ENCODE results near the gene PROSER3. TPM values are rescaled to one million over a fixed set of nuclear protein-coding genes. Genes with fewer than 3 reads are reported as not detected.
A peak's percentile ranks its signal among the peaks of the same experiment; 100 is the strongest.

Gene PROSER3
- total and polyA plus RNA-seq, 4 donors: 2.8 to 27.7 (median 11.5) TPM

DNA sequence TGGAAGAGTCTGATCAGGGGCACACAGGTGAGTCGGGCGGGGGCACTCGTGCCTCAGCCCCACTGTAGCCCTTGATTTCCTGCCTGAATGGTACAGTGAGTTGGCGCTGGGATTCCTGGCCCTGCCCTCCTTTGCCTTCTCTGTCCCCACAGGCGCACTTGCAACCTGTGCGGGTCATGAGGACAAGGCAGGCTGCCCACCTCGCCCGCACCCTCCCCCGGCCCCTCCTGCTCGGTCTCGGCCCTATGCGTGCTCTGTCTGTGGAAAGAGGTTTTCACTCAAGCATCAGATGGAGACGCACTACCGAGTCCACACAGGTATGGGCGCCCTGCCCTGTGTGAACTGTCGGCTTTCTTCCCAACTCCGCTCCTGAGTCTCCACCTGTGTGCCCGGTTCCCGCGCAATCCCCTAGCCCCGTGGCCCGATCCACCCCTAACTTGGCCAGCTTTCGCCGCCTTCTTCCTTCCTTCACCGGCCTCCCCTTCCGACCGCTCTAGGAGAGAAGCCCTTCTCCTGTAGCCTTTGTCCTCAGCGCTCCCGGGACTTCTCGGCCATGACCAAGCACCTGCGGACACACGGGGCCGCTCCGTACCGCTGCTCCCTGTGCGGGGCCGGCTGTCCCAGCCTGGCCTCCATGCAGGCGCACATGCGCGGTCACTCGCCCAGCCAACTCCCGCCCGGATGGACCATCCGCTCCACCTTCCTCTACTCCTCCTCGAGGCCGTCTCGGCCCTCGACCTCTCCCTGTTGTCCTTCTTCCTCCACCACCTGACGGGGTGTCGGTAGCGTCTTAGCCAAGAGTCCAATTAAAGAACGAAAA lies 41.8 kb upstream of the PROSER3 start:
- H3K36me3 ChIP-seq (ENCODE audit: control insufficient read depth, insufficient read depth, low read length): peaks cover 30% of the 10 kb centered on the region
- H3K27ac ChIP-seq (ENCODE audit: low read depth, low read length): peak overlapping the region; percentile 91
- 2% methylated on average over 52 of the region's 52 CpGs for WGBS (ENCODE audit: insufficient coverage)
- DNase-seq (ENCODE audit: low read depth in 4 of 6, low spot score in 6 of 6): no peak
- no peaks in the 10 kb centered on the region for H3K27me3 ChIP-seq (ENCODE audit: control insufficient read depth, insufficient read depth, low read length)
- peak overlapping the region; percentile 78 for H3K4me3 ChIP-seq (ENCODE audit: low read depth, low read length)
- H3K4me1 ChIP-seq (ENCODE audit: control insufficient read depth, insufficient read depth, low read length): peaks cover 42% of the 10 kb centered on the region
- no peaks in the 10 kb centered on the region for H3K9me3 ChIP-seq (ENCODE audit: control insufficient read depth, insufficient read depth, low read length)

DNA sequence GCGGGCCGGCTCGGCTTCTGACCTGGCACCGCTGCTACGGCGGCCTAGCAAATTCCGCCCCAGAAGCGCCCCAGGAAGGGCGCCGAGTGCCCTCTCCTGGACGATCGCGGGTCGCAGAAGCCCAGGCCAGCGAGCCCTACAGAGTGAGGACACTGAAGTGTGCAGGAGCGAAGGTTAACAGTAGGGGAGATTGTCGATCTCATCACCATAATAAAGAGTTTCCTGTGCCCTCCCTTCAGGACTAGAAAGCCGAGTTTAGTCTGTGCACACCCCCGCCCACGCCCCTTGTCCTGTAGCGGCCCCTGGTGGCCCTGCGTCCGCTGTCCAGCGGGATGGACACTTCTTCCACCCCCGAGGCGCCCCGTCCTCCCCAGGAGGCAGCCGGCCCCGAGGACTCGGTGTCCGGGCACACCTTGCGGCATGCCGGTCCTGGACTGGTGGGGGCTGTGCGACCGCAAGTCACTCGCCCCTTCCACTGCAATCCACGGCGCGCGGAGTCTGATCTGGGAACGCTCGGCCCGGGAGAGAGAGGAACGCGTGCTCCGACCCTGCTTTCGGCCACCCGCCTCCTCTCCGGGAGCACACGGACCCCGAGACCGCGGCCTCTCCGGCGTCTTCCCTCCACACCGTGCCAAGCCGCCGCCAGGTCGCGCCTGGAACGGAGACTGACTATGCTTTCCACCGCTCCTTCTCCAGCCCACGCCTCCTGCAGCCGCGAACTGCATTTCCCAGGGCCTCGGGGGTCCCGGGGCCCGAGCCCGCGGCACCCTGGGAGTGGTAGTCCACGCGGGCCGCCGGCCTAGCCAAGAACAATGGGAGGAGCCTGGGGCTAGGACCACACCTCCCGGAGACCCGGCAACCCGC lies 40.9 kb upstream of the PROSER3 start:
- Histone ChIP-seq H3K9me3 (ENCODE audit: control insufficient read depth, insufficient read depth, low read length) (no peaks in the 10 kb centered on the region), H3K4me3 (ENCODE audit: low read depth, low read length) (peak overlapping the region; percentile 78), H3K27me3 (ENCODE audit: control insufficient read depth, insufficient read depth, low read length) (no peaks in the 10 kb centered on the region), H3K4me1 (ENCODE audit: control insufficient read depth, insufficient read depth, low read length) (peaks cover 42% of the 10 kb centered on the region), H3K27ac (ENCODE audit: low read depth, low read length) (peak overlapping the region; percentile 91), H3K36me3 (ENCODE audit: control insufficient read depth, insufficient read depth, low read length) (peaks cover 38% of the 10 kb centered on the region)
- peak in 5 of 6 donors; percentile 61 to 99 (median 75) for DNase-seq (ENCODE audit: low read depth in 4 of 6, low spot score in 6 of 6)
- WGBS (ENCODE audit: insufficient coverage): 0% methylated on average over 70 of the region's 77 CpGs

DNA sequence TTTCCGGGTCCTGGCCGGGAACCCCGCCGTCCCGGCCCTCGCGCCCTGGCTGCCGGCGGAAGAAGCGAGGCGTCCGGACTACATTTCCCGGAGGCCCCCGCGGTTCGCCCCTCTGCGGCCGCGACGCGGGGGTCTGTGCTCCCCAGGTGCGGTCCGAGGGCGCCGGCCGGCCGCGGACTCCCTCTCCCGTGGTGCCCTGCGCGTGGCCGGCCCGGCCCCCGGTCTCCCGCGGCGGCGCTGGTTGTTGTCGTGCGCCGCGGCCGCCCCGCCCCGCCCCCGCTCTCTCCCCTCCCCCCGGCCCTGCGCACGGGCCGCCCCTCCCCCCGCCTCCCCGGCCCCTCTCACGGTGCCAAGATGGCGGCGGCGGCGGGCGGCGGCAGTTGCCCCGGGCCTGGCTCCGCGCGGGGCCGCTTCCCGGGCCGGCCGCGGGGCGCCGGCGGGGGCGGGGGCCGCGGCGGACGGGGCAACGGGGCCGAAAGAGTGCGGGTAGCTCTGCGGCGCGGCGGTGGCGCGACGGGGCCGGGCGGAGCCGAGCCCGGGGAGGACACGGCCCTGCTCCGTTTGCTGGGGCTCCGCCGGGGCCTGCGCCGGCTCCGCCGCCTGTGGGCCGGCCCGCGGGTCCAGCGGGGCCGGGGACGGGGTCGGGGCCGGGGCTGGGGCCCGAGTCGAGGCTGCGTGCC lies 40.2 kb upstream of the PROSER3 start, which contains the start of gene KMT2B:
TSS of gene KMT2B (plus strand) at position 339 of the 680 bp plus-strand sequence. CDS start at position 355, 16 bp downstream.
- Histone ChIP-seq H3K4me3 (ENCODE audit: low read depth, low read length) (peak within 1 kb of the TSS; percentile 78), H3K9me3 (ENCODE audit: control insufficient read depth, insufficient read depth, low read length) (no peaks in the 10 kb centered on the region), H3K4me1 (ENCODE audit: control insufficient read depth, insufficient read depth, low read length) (peaks cover 42% of the 10 kb centered on the region), H3K27me3 (ENCODE audit: control insufficient read depth, insufficient read depth, low read length) (no peaks in the 10 kb centered on the region), H3K36me3 (ENCODE audit: control insufficient read depth, insufficient read depth, low read length) (peaks cover 46% of the 10 kb centered on the region), H3K27ac (ENCODE audit: low read depth, low read length) (peak within 1 kb of the TSS; percentile 91)
- WGBS (ENCODE audit: insufficient coverage): under 1% methylated on average over 86 of the region's 109 CpGs
- DNase-seq (ENCODE audit: low read depth in 4 of 6, low spot score in 6 of 6): peak in 4 of 6 donors; percentile 82 to 94 (median 89)

DNA sequence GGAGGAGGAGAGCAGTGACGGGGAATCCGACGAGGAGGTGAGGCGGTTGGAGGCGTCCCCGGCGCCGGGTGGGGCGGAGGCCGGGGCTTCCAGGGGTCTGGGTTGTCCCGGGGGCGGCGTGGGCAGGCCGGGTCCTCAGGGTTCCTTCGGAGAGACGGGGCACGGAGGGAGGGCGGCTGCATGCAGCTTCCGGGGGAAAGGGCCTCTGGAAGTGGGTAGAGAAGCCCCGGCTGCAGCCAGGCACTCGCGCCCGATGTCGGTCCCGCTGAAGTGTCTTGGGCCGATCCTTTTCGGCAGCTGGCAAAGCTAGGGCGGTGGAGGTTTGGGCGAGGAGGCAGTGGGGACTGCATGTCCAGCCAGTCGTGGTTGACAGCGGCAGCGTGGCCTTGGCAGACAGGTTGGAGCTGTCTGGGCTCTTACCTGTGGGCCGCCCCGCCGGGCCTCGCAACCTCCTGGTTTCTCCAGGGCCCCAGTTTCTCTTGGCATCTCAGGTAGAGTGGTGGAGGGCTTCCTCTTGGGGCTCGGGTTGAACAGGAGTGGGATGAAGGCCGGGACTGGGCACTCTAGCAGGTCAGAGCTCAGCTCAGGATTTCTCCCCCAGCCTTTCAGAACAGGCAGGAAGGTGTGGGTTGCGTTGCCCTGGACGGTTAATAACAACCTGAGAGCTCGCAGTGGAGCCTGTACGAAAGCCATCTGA lies 39.5 kb upstream of the PROSER3 start:
- Histone ChIP-seq H3K4me1 (ENCODE audit: control insufficient read depth, insufficient read depth, low read length) (peaks cover 42% of the 10 kb centered on the region), H3K9me3 (ENCODE audit: control insufficient read depth, insufficient read depth, low read length) (no peaks in the 10 kb centered on the region), H3K4me3 (ENCODE audit: low read depth, low read length) (peak overlapping the region; percentile 65), H3K36me3 (ENCODE audit: control insufficient read depth, insufficient read depth, low read length) (peaks cover 53% of the 10 kb centered on the region), H3K27me3 (ENCODE audit: control insufficient read depth, insufficient read depth, low read length) (no peaks in the 10 kb centered on the region), H3K27ac (ENCODE audit: low read depth, low read length) (peak overlapping the region; percentile 25)
- DNase-seq (ENCODE audit: low read depth in 4 of 6, low spot score in 6 of 6): peak in 2 of 6 donors; percentile 12 to 39
- 1% methylated on average over 42 of the region's 42 CpGs for WGBS (ENCODE audit: insufficient coverage)

DNA sequence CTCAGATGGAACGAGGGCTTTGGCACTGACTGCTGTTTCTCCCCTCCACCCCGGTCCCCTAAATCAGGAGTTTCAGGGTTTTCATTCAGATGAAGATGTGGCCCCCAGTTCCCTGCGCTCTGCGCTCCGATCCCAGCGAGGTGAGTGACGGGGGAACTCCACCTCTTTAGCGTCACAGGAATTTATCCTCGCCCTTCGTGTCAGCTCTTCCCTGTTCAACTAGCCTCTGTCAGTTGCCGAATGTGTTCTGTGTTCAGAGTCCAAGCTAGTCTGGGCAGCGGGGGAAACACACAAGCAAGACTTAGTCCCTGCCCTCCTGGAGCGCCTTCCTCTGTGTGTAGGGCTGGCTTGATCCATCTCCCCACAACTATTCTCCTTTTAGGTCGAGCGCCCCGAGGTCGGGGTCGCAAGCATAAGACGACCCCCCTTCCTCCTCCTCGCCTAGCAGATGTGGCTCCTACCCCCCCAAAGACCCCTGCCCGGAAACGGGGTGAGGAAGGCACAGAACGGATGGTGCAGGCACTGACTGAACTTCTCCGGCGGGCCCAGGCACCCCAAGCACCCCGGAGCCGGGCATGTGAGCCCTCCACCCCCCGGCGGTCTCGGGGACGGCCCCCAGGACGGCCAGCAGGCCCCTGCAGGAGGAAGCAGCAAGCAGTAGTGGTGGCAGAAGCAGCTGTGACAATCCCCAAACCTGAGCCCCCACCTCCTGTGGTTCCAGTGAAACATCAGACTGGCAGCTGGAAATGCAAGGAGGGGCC lies 38.4 kb upstream of the PROSER3 start:
- H3K36me3 ChIP-seq (ENCODE audit: control insufficient read depth, insufficient read depth, low read length): peaks cover 63% of the 10 kb centered on the region
- no peak for DNase-seq (ENCODE audit: low read depth in 4 of 6, low spot score in 6 of 6)
- no peaks in the 10 kb centered on the region for H3K27me3 ChIP-seq (ENCODE audit: control insufficient read depth, insufficient read depth, low read length)
- H3K4me3 ChIP-seq (ENCODE audit: low read depth, low read length): no peak overlapping the region
- WGBS (ENCODE audit: insufficient coverage): 91% methylated on average over 21 of the region's 32 CpGs
- H3K4me1 ChIP-seq (ENCODE audit: control insufficient read depth, insufficient read depth, low read length): peaks cover 40% of the 10 kb centered on the region
- no peak overlapping the region for H3K27ac ChIP-seq (ENCODE audit: low read depth, low read length)
- H3K9me3 ChIP-seq (ENCODE audit: control insufficient read depth, insufficient read depth, low read length): no peaks in the 10 kb centered on the region

DNA sequence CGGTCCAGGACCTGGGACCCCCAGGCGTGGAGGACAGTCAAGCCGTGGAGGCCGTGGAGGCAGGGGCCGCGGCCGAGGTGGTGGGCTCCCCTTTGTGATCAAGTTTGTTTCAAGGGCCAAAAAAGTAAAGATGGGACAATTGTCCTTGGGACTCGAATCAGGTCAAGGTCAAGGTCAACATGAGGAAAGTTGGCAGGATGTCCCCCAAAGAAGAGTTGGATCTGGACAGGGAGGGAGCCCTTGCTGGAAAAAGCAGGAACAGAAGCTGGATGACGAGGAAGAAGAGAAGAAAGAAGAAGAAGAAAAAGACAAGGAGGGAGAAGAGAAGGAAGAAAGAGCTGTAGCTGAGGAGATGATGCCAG lies 37.8 kb upstream of the PROSER3 start:
- no peak for DNase-seq (ENCODE audit: low read depth in 4 of 6, low spot score in 6 of 6)
- Histone ChIP-seq H3K4me1 (ENCODE audit: control insufficient read depth, insufficient read depth, low read length) (peaks cover 35% of the 10 kb centered on the region), H3K4me3 (ENCODE audit: low read depth, low read length) (no peak overlapping the region), H3K27me3 (ENCODE audit: control insufficient read depth, insufficient read depth, low read length) (no peaks in the 10 kb centered on the region), H3K27ac (ENCODE audit: low read depth, low read length) (no peak overlapping the region), H3K9me3 (ENCODE audit: control insufficient read depth, insufficient read depth, low read length) (no peaks in the 10 kb centered on the region), H3K36me3 (ENCODE audit: control insufficient read depth, insufficient read depth, low read length) (peaks cover 65% of the 10 kb centered on the region)
- WGBS (ENCODE audit: insufficient coverage): 94% methylated on average over 9 of the region's 9 CpGs

DNA sequence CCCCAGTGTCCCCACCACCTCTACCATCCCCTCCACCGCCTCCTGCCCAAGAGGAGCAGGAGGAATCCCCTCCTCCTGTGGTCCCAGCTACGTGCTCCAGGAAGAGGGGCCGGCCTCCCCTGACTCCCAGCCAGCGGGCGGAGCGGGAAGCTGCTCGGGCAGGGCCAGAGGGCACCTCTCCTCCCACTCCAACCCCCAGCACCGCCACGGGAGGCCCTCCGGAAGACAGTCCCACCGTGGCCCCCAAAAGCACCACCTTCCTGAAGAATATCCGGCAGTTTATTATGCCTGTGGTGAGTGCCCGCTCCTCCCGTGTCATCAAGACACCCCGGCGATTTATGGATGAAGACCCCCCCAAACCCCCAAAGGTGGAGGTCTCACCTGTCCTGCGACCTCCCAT lies 37.3 kb upstream of the PROSER3 start:
- DNase-seq (ENCODE audit: low read depth in 4 of 6, low spot score in 6 of 6): no peak
- Histone ChIP-seq H3K36me3 (ENCODE audit: control insufficient read depth, insufficient read depth, low read length) (peaks cover 66% of the 10 kb centered on the region), H3K4me3 (ENCODE audit: low read depth, low read length) (no peak overlapping the region), H3K9me3 (ENCODE audit: control insufficient read depth, insufficient read depth, low read length) (no peaks in the 10 kb centered on the region), H3K4me1 (ENCODE audit: control insufficient read depth, insufficient read depth, low read length) (peaks cover 30% of the 10 kb centered on the region), H3K27ac (ENCODE audit: low read depth, low read length) (no peak overlapping the region), H3K27me3 (ENCODE audit: control insufficient read depth, insufficient read depth, low read length) (no peaks in the 10 kb centered on the region)
- WGBS (ENCODE audit: insufficient coverage): 89% methylated on average over 15 of the region's 17 CpGs

DNA sequence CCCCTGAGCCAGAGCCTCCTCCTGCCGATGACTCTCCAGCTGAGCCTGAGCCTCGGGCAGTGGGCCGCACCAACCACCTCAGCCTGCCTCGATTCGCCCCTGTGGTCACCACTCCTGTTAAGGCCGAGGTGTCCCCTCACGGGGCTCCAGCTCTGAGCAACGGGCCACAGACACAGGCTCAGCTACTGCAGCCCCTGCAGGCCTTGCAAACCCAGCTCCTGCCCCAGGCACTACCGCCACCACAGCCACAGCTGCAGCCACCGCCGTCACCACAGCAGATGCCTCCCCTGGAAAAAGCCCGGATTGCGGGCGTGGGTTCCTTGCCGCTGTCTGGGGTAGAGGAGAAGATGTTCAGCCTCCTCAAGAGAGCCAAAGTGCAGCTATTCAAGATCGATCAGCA lies 36.6 kb upstream of the PROSER3 start:
- H3K36me3 ChIP-seq (ENCODE audit: control insufficient read depth, insufficient read depth, low read length): peaks cover 73% of the 10 kb centered on the region
- no peak for DNase-seq (ENCODE audit: low read depth in 4 of 6, low spot score in 6 of 6)
- H3K27me3 ChIP-seq (ENCODE audit: control insufficient read depth, insufficient read depth, low read length): no peaks in the 10 kb centered on the region
- peaks cover 22% of the 10 kb centered on the region for H3K4me1 ChIP-seq (ENCODE audit: control insufficient read depth, insufficient read depth, low read length)
- no peak overlapping the region for H3K4me3 ChIP-seq (ENCODE audit: low read depth, low read length)
- no peak overlapping the region for H3K27ac ChIP-seq (ENCODE audit: low read depth, low read length)
- H3K9me3 ChIP-seq (ENCODE audit: control insufficient read depth, insufficient read depth, low read length): no peaks in the 10 kb centered on the region
- WGBS (ENCODE audit: insufficient coverage): 96% methylated on average over 15 of the region's 16 CpGs

Data from spinal cord (tissue), 10 donors.